Lung microvascular endothelial cell (primary cell): Measurements from ENCODE around the gene EVI5L. TPM values are rescaled to one million over a fixed set of nuclear protein-coding genes. Genes with fewer than 3 reads are reported as not detected.
A peak's percentile ranks its signal among the peaks of the same experiment; 100 is the strongest.

Experiments used
- DNase-seq, 2 donors: peaks; one replicate each; pipeline versions ENCODE4 v3.0.0 to v3.0.0-alpha.2; 2010; ENCODE audit warnings: low read depth in 2 of 2
- total RNA-seq: library from RNA; depleted of rRNA; stranded (reverse); fragments of >200 nt; gene quantifications from 2 replicates; pipeline ENCODE4 v1.2.1, GENCODE V29; 2014

Gene EVI5L
- total RNA-seq, 1 donor from 2014 or later = 7.9 TPM

DNA sequence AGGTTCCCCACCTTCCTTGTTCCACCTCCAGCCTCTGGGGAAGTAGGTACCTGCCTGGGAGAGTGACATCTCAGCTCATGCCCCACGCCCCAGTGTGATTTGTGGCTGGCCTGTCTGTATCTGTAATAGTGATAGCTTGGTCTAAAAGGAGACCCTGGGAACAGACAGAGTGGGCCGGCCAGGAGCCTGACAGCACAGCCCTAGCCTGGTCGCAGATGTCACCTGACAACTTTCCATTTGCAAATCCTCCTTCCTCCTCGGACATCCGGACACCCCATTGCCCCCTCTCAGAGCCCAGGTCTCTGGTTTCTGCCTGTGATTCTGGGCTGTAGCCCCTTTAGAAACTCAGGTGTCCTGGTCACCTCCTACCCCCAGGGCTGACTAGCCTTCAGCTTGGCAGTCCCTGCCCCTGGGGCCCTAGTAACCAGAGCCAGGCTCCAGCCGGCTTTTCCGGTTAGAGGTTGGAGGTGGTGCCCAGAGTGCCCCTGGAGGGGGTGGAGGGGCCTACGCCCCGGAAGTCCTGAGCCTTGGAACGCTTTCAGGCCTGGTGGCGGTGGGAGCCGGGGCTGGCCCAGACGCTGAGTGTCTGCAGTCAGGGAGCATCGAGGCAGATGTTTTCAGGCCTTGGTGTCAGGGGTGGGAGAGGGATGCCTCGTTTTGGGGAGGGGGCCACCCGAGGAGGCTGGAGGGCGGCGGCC, 64.7 kb downstream of the EVI5L start:
- DNase-seq = no peak

- DNase-seq = no peak
These were observed 65.5 kb downstream of the EVI5L start for GRCh38 chr19:7895565-7895964.

DNA sequence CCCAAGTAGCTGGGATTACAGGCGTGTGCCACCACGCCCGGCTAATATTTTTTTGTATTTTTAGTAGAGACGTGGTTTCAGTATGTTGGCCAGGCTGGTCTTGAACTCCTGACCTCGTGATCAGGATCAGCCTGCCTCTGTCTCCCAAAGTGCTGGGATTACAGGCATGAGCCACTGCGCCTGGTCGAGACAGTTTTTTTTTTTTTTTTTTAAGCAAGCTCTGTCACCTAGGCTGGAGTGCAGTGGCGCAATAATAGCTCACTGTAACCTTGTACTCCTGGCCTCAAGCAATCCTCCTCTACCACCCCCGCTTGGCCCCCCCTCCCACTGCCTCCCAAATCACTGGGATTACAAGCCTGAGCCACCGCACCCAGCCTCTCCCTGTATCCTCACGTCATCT, 67.3 kb downstream of the EVI5L start:
- DNase-seq = no peak

- DNase-seq = no peak
These were observed 68.9 kb downstream of the EVI5L start for GRCh38 chr19:7898967-7899366.

GRCh38 chr19:7899751-7900378, 69.8 kb downstream of the EVI5L start:
- no peak for DNase-seq

- no peak for DNase-seq
These were observed 70.4 kb downstream of the EVI5L start for GRCh38 chr19:7900401-7900870.

DNA sequence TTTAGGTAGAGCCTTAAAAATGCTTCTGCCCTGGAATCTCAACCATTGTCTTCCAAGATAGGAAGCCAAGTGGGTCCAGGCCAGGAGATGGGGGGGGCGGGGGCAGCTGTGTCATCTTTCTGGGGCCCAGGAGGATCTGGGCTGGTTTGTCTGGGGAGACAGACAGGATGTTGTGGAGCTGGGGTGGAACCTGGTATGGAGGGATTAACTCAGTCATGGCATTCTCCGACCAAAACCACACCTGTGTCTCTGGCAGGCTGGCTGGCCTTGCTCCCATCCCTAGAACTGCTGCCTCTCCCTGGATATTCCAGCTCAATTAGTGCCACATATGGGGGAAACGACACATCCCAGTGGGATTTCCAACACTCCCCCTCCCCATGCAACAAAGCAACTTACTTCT, 70.9 kb downstream of the EVI5L start:
- DNase-seq = no peak

GRCh38 chr19:7901337-7901736, 71.3 kb downstream of the EVI5L start:
- no peak for DNase-seq

GRCh38 chr19:7902796-7903243, 72.8 kb downstream of the EVI5L start:
- DNase-seq = no peak

GRCh38 chr19:7903244-7904073, 73.4 kb downstream of the EVI5L start, which contains the start of gene MAP2K7:
Gene MAP2K7, plus strand, starts transcription at chr19:7903877. Its CDS starts 68 bp downstream, at chr19:7903945.
- DNase-seq = peak; percentile 99 to 100

DNA sequence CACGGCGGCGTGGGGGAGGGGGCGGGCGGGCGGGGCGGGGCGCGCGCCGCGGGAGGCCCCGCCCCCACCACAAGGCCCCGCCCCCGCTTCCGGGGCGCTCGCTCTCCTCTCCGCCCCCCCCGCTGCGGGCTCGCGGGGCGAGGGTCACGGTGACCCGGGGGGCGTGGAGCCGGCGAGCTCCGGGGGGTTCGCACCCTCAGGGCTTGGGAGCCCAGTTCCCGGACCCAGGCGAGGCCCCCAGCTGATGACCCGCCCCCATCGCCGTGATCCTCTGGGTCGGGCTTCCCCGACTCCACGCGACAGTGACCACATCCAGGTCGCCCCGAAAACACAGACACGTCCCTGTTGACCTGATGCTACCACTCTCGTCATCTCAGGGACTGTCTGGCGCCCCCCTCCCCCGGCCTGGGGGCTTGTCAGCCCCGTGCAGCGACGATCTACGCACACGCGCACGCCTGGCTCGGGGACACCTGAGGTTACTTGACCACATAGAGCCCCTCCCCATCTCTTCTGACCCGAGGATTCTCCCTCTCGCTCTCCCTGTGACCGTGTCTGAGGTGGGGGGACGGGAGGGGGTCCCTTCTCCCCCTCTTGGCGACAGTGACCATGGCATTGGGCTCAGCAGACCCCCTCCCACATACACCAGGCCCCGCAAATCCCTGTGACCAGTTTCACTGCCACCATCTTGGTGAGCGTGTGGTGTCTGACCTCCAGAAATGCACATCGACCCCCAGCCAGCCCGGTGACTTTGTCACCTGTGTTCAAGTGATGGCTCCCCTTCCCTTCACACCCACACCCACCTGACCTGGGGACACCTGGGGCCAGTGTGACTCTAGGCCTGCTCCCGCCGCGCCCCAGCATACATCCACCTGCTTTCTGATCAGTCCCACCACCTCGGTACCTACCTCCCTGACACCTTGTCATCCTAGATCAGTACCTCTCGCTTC, 74.3 kb downstream of the EVI5L start:
- DNase-seq = peak; percentile 28 to 42

DNA sequence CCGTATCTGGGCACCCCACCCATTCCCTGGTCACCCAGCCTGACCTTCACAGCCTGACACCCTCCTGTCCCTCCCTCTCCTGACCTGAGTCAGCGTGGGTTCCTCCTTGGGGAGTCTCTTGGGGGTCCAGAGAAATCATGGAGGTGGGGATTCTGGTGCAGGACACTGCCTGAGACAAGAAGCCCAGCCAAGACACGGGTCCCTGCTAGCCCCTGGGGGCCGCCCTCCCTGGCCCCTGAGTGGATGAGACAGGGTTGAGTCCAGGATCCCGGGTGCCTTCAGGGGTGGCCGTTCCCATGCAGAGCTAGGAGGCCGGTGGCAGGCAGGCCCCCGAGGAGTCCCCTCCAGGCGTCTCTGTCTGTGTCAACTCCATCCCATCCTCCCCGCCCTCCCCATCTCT, 75.2 kb downstream of the EVI5L start:
- DNase-seq = no peak

- DNase-seq = no peak
These were observed 75.8 kb downstream of the EVI5L start for GRCh38 chr19:7905859-7906258.

GRCh38 chr19:7907122-7907521, 77.1 kb downstream of the EVI5L start:
- DNase-seq = no peak

DNA sequence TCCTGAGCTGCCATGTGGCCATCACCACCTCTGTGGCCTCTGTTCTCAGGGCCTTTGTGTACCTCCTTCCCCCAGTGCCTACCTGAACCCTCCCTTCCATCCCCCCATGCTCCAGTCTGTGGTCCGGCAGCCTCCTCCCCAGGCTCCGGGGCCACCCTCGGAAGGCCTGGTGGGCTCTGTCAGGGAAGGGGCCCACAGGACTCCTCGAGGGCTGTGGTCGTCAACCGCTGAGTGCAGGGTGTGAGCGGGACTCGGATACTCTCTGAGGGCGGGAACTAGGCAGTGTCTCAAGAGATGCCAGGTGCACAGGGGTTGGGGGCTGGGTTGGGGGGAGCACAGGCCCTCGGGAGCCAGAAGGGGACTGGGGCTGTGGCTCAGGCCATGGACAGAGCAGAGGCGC, 77.5 kb downstream of the EVI5L start:
- DNase-seq = no peak

DNA sequence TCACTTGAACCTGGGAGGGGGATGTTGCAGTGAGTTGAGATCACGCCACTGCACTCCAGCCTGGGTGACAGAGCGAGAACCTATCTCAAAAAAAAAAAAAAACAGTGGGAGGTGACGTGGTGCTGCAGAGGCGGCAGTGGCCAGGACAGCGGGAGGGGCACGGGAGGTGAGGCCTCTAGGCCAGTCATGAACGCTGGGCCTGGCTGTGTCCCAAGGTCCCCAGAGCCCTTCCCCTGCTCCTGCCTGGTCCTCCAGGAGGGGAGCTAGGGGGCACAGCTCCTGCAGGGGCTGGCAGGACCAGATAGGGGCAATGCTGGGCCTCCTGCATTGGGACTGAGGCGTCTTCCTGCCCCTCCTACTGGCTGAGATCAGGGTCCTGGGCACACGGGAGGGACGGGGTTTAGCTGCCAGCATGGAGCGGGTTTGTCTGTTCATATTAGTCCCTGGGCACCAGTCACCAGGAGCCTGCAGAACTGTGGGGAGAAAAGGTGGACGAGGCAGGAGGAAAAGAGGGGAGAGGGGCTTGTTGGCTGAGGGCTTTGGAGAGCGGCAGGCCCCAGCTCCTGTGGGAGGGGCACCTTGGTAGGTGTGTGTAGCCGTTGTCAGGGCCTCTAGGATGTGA, 78.2 kb downstream of the EVI5L start:
- DNase-seq = no peak

- DNase-seq = no peak
These were observed 78.9 kb downstream of the EVI5L start for GRCh38 chr19:7908742-7909461.

- no peak for DNase-seq
These were observed 79.6 kb downstream of the EVI5L start for GRCh38 chr19:7909471-7910067.

GRCh38 chr19:7910321-7911161, 80.5 kb downstream of the EVI5L start:
- no peak for DNase-seq
